ENCODE results near the gene RAB24. TPM values are rescaled to one million over a fixed set of nuclear protein-coding genes. Genes with fewer than 3 reads are reported as not detected.

RAB24 gene
- 11.1 and 11.8 TPM in 2 replicates for total RNA-seq

GRCh38 chr5:177303121-177303924, at the start of gene RAB24, which contains the start of gene PRELID1:
RAB24 (minus strand) TSS chr5:177303719; CDS start chr5:177303288, 431 bp downstream.
PRELID1 (plus strand) TSS chr5:177303799; CDS start chr5:177303986, 187 bp downstream.

GRCh38 chr5:177351392-177352329, 48.1 kb upstream of the RAB24 start, which contains the start of gene LMAN2:
LMAN2 (minus strand) TSS chr5:177351668; CDS start chr5:177351647, 21 bp downstream.

GRCh38 chr5:177311723-177312648, 8.5 kb upstream of the RAB24 start, which contains the start of gene MXD3:
MXD3 (minus strand) TSS chr5:177311898; CDS start chr5:177311830, 68 bp downstream.

Other genes starting within 250 kb of the RAB24 start
- 1.9 and 4.2 TPM in 2 replicates for gene FGFR4, start 216.8 kb downstream of the RAB24 start, total RNA-seq
- gene NSD1, start 169.9 kb downstream of the RAB24 start, total RNA-seq = 75.9 and 83.3 TPM in 2 replicates
- 217 TPM in 2 replicates for gene PRELID1, start 80 bp upstream of the RAB24 start, total RNA-seq
- gene MXD3, start 8.2 kb upstream of the RAB24 start, total RNA-seq = 14.4 and 22.3 TPM in 2 replicates
- gene LMAN2, start 47.9 kb upstream of the RAB24 start, total RNA-seq = 255 and 380 TPM in 2 replicates
- 7.4 and 10.3 TPM in 2 replicates for gene RGS14, start 54.2 kb upstream of the RAB24 start, total RNA-seq
- gene SLC34A1, start 80.7 kb upstream of the RAB24 start, total RNA-seq = not detected in 2 replicates
- gene PFN3, start 96.9 kb upstream of the RAB24 start, total RNA-seq = not detected in 2 replicates
- 1.7 and 1.9 TPM in 2 replicates for gene F12, start 105.8 kb upstream of the RAB24 start, total RNA-seq
- 30.7 and 38.6 TPM in 2 replicates for gene GRK6, start 123.0 kb upstream of the RAB24 start, total RNA-seq
- gene PRR7, start 143.1 kb upstream of the RAB24 start, total RNA-seq = 8.9 and 11.9 TPM in 2 replicates
- gene DBN1, start 169.9 kb upstream of the RAB24 start, total RNA-seq = 204 and 221 TPM in 2 replicates
- gene PDLIM7, start 193.9 kb upstream of the RAB24 start, total RNA-seq = 82.6 and 90.2 TPM in 2 replicates
- 0.86 and 2.8 TPM in 2 replicates for gene DOK3, start 206.1 kb upstream of the RAB24 start, total RNA-seq
- gene DDX41, start 213.2 kb upstream of the RAB24 start, total RNA-seq = 72.4 and 90.8 TPM in 2 replicates

Measured in thoracic aorta endothelial cell (primary cell).